ENCODE results near the gene SLC35F4.
"Not testable (repeated sequence)": the region's sequence is repeated elsewhere in the genome, so short reads cannot be mapped to it uniquely, and the experiment has no call there.

SLC35F4 gene

DNA sequence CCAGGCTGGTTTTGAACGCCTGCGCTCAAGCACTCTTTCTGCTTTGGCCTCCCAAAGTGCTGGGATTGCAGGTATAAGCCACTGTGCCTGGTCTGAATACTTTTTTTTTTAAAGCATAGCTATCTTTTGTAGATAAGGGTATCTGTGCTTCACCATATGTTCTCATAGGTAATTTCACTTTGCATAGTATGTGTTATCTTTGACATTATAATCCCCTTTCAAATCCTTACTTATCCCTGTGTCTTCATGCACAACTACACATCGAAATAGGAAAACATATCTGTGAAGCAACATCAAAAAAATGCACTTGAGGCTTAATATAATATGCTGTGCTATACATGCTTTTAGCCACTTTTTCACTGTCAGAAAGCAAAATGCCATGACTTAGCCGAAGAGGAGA lies 94.1 kb downstream of the SLC35F4 start:
- DNase-seq, result no peak

DNA sequence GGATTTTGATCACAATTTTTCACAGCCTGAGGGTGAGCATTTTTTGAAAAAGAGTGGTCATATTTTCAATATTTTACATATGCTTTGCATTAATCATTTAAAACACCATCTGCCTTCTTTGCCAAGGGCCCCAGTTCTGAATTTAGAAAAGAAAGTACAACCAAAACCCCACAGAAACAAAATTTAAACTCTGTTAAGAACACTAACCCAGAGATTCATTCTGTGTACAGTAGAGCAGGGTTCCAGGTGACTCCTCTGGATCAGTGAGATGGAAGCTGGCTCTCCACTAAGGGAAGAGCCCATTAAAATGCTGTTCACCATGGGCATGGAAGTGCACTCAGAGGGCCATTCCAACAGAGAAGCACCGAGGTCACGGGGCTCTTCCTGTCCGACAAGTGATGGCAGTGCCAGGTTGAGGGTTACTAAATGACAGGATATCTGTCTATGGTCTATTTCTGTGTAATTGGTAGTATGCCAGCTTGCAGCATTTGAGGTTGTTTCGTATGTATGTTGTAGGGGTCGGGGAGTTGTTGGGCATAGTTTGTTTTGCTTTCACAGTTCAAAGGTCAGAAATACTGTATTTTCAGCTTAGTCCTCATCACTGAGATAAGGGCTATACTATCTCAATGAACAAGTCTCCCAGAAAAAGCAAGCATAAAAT lies 95.9 kb downstream of the SLC35F4 start:
- no peak for DNase-seq

DNA sequence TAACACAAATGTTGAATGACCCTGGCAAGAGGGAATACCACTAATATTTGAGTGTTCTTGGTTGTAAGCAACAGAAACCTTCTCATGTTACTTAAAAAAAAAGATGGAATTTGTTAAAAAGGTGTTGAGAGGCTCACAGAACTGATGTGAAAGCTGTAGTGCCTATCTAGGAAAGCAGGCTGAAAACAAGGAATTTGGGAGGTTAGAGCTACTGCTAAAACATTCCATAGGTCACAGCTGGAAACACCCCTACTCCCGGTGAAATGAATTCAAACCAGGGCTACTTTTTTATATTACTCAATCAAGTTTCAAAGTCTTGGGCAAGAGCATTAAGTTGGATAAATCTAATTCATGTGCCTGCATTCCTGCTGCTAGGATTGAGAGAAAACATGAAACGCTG lies 104.1 kb downstream of the SLC35F4 start:
- no peak for DNase-seq

DNA sequence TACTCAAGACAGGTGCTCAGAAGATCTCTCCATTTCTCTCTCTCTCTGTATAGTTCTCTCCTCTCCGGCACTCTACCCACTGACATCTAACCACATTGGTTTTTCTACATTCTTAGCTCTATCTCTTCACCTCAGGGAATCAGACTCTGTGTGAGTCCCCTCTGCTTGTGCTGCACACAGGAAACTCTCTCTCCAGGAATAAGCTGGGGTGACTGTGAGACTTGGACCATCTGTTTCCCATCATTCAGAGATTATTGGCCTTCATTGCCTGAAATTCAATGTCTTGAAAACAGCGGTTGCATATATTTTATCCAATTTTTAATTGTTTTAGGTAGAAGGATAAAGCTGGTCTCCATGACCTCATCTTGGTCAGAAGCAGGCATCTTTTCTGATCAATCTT lies 105.0 kb downstream of the SLC35F4 start:
- no peak for DNase-seq

DNA sequence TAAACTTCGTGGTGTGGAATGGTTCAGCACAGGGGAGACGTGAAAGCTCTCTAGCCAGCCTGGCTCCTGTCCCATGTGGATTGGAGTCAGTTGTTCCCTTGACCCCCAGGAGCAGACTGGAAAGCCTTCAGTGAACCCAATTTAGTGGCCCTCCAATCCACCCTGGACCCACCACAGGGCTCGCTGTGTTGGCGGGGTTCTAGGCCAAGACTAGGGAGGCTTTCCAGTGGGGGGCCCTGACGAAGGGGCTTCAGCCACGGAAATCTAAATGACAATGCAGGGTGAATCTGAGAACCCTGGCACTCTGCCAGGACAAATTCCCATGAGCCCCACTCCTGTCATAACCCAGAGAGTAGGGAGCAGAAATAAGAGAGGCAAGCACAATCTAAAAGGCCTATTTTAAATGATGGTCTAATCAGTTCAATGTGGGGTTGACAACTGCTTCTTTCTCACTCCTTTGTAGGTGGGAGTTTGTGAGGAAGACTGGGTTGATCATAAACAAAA lies 110.8 kb downstream of the SLC35F4 start:
- DNase-seq, result no peak

DNA sequence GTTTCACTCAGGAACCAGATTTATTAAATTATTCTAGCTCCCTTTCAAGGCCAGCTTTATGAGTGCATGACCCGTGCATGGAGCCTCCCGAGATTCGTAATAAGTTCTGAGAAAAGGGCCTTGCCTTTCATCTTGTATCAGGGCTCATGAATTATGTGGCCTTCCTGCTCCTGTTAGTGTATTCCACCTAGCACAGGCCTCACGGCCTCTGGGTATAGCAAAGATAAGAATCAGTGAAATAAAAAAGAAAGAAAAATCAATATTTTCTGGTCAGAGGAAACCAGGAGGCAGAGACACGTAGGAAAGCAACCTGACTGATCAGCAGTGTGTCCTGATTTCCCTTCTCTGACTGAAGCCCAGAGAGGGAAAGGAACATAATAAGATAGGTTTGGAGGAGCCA lies 111.4 kb downstream of the SLC35F4 start:
- no peak for DNase-seq

DNA sequence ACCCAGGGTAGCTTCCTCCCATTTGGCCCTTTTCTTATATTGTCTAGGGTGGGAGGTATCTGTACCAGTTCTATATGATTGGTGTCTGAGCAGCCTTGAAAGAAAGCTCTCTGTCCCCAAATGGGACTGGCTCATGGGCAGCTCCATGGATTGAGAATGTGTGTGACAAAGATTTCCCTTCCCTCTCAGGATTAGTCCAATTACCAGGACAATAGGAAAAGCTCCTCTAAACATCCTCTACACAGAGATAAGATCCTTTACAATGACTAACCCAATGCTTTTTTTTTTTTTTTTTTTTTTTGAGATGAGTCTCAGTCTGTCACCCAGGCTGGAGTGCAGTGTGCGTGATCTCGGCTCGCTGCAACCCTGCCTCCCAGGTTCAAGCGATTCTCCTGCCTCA lies 112.1 kb downstream of the SLC35F4 start:
- DNase-seq, result no peak

DNA sequence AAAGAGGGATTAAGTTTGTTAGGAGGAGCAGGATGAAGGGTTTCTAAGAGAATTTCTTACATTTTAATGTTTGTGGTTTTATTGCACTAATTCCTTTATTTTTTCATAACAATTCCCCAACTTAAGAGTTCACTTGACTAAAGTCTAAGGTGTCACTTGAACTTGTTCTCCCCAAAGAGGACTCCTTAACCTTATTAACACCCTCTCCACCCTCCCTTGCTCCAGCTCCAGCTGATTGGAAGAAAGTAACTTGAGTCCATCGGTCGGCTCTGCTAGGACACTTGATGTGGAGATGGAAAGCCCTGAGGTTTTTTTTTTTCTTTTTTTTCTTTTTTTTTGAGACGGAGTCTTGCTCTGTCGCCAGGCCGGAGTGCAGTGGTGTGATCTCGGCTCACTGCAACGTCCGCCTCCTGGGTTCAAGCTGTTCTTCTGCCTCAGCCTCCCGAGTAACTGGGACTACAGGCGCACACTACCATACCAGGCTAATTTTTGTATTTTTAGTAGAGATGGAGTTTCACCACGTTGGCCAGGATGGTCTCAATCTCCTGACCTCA lies 113.7 kb downstream of the SLC35F4 start:
- DNase-seq, result not testable (repeated sequence)

DNA sequence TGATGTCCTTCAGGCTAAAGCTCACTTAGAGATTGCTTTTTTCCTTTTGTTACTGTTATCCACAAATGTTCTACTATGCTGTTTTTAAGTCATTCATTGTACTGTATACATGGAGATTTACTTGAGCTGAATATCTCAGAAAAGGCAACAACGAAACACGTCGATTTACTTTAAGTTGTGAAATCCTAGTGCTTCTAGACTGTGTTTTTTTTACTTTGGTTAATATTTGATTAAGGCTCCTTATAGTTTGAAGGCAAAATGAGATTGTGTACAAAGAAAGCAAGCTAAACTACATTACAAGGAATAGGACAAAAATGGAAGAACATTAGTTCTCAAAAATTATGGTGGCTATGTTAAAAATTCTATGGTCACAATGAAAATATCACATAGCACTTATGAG lies 114.5 kb downstream of the SLC35F4 start:
- DNase-seq, result no peak

DNA sequence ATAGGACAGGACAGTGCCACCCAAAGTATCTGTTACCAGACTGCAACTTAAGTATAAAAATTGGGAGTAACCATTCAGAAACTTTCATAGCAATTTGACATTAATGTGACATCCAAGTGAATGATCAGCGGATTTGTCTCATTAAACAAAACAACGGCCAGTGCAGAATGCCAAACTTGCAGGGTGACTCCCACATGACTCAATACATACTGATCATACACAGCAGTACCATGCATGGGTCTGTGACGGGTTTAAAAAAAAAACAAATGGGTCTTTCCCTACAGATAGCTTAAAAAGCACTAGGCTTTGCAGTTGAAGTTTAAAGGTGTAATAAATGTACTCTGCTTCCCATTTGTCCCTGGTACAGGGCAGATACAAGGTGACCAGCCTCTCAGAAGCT lies 116.6 kb downstream of the SLC35F4 start:
- no peak for DNase-seq

DNA sequence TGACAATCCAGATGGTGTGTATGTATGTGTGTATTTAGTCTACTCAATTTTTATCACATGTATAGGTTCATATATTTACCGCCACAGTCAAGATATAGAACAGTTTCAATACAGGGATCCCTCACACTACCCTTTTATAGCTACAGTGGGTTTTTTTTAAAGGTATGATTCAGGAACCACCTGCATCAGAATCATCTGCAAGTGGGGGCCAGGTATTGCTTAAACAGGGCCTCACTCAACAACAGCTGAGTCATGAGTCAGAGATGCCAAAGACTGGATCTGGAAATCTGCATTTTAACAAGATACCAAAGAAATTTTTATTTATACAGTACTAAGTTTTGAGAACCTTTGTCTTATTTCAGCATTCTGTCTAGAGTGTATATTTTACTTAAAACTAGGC lies 117.6 kb downstream of the SLC35F4 start:
- no peak for DNase-seq

DNA sequence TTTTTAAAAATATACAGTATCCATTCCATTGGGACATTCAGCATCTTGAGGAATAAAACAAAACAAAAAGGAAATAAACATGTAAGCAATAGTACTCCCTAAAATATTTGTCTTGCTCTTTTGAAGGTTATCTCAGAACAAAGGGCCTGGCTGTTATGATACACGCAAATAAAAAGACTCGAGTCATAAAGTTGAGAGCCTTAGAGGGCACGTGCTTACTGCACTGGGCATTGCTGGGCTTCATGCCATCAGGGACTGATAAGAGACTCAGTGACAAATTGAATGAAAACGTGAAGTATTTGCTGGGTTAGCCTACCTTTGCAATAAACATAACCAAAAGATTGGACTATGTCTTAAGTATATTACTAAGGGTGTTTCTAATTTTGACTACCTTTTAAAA lies 118.9 kb downstream of the SLC35F4 start:
- no peak for DNase-seq

DNA sequence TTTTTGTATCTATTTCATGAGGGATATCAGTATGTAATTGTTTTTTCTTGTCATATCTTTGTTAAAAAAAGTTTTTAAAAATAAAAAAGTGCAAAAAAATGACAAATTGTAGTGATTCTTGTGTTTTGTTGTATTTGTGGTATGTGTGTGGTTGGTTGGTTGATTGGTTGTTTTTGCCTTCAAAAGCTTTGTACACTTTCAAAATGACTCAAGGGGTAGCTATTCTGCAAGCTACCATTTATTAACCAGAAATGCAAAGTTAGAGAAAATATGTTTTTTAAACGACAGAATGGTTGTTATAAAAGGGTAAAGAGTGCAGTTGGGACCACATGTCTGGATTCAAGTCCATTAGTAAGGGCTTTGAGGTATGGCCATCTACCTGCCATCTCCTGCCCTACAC lies 119.3 kb downstream of the SLC35F4 start:
- no peak for DNase-seq

DNA sequence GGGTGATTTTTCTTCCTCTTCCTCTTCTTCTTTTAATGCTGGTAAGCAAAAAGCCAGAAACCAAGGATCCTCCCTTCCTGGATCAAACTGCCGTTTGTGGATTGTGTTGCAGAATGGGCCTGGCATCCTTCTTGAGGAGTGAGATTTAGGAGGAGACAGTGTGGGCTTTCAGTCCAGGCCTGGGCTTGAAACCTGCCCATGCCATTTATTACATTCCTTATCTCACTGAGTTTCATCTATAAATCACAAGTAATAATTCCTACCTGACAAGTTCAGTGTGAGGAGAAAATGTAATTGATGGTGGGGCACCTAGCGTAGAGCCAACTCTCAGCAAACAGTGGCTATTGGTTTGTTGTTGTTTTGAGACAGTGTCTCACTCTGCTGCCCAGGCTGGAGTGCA lies 126.4 kb downstream of the SLC35F4 start:
- no peak for DNase-seq

DNA sequence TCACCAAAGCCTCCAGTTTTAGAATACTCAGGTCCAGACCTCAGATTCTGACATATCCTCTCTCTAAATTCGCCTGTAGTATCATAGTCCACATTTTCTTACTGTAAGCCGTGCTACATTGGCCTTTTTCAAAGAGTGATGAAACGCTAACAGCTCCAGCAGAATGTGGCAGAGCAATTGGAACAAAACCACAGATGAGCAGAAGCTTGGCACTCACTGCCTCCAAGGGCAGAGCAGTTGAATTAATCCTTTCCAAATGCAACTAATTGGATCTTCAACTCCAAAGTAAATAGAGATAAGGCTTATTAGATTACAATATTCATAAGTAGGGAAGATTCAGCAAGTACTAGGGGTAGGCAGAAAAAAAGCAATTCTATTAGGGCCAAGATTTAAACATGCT lies 128.3 kb downstream of the SLC35F4 start:
- no peak for DNase-seq

DNA sequence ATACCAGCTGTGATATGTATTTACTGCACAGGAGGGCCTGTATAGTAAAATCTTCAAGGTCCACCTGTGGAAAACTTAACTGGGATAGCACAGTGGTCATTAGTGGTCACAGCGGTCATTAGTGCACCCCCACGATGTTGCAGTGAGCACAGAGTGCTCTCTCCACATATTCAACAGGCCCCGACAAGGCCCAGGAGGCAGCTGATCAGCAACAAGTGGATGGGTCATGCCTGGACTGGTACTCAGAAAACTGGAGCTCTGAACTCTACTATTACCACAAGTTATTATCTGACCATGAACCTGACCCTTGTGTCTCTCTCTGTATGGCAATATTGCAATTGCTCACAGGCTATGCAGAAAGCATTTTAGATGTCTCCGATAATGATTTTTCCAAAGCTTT lies 129.5 kb downstream of the SLC35F4 start:
- no peak for DNase-seq

DNA sequence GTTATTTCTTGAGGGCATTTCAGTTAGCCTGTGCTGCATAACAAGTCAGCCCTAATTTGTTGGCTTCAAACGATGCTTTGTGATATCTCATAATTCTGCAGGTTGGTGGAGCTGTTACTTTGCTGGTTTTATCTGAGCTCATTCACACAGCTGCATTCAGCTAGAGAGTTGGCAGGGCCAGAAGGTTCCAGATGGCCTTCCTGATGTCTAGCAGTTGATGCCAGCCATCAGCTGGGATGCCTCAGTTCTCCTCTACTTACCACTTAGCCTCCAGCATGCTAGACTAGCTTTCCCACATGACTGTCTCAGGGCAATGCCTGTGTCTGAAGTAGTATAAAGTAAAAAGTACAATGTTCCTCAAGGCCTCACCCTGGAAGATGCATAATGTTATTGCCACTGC lies 130.6 kb downstream of the SLC35F4 start:
- no peak for DNase-seq

DNA sequence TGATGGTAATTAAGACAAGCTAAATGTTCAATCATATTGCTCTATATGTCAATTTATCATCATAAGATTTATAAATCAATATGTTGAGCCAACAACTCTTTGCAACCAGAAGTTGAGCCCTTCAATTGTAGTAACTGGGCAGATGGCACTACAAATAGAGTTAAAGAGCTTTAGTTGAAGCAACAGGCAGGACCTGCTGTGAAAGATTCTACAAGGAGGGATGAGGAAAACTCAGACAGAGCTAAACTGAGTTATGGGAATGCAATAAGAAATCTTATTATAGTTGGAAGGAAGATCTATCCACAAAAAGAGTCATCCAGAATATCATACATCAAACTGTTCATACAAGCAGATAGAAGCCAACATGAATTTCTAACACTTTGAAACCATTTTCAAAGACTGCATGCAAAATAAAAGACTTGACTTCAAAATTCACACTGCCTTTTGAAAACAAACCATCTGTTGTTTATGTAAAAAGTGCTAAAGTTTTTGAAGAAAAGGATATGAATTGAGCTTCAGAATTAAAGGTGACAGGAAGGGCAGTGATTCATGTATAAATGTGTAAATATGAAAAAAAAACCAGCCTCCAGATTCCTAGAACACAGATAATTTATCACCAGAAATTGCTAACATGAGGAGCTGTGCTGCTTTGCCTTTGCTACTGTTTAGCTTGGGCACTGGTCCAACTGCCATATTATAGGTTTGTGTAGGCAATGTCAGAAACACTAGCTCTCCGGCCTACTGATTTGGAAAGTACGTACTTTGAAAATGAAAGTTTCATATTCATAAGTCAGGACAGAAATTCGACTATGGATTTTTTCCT lies 133.2 kb downstream of the SLC35F4 start:
- DNase-seq, result no peak

DNA sequence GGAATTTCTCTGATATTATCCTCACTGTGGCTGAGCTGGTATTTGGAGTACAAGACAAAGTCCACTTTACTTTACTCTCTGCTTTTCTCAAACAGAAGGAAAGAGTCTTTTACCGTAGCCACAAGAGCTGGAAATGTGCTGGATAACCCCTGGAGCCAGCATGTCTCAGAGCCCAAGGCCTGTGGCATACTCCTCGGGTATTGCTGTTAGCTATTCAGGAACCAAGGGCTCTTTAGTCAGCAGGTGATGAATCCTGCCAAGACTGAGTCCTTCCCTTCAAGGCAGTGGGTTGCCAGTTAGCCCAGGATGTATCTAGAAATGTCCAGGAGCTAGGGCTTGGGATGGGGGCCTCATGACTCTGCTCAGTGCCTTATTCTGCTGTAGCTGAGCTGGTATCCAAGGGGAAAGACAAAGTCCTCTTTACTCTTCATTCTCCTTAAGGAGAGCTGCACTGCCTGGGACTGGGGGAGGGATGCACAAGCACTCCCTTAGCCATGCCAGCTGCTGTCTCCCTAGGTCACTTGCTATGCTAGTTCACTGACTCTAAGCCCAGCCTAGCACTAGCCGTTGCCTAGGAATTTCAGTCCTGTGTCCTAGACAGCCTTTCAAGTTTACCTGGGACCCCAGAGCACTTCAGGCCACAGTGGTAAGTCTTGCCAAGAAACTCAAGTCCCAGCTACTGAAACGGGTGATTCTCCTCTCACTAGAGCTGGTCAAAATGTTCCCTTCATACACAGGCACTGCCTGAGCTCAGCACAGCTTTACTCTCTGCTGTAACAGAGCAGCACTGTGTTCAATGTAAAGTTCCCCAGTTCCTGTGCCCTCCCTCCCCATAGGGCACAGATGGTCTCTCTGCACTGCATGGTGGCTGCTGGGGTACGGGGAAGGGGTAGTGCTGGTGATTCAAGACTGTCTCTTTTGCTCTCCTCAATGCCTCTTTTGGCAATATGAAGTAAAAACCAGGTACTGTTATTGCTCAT lies 136.4 kb downstream of the SLC35F4 start:
- DNase-seq, result no peak

DNA sequence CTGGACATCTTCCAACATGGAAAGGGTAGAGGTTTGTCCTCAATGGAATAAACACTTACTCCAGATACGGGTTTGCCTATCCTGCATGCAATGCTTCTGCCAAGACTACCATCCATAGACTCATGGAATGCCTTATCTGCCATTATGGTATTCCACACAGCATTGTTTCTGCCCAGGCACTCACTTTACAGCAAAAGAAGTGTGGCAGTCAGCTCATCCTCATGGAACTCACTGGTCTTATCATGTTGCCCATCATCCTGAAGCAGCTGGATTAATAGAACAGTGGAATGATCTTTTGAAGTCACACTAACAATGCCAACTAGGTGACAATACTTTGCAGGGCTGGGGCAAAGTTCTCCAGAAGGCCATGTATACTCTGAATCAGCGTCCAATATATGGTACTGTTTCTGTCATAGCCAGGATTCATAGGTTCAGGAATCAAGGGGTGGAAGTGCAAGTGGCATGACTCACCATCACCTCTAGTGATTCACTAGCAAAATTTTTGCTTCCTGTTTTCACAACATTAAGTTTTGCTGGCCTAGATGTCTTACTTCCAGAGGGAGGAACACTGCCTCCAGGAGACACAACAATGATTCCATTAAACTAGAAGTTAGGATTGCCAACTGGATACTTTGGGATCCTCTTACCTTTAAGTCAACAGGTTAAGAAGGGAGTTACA lies 140.4 kb downstream of the SLC35F4 start:
- DNase-seq, result no peak

DNA sequence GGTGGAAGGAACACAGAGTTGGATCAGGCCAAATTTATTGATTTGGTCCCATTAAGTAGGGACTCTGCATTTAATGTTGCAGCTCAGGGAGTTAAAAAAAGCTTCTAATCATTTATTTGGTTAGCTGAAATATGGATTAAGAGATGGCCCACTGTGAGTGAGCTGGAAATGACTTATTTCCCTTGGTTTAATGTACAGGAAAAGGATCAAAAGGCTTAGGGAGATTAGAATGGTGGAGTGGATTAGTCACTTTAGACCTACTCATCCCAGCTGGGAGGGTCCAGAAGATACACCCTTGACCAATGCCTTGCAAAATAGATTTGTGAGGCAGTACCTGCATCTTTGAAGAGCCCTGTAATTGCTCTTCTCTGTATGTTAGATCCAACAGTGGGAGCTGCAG lies 143.8 kb downstream of the SLC35F4 start:
- DNase-seq, result not testable (repeated sequence)

DNA sequence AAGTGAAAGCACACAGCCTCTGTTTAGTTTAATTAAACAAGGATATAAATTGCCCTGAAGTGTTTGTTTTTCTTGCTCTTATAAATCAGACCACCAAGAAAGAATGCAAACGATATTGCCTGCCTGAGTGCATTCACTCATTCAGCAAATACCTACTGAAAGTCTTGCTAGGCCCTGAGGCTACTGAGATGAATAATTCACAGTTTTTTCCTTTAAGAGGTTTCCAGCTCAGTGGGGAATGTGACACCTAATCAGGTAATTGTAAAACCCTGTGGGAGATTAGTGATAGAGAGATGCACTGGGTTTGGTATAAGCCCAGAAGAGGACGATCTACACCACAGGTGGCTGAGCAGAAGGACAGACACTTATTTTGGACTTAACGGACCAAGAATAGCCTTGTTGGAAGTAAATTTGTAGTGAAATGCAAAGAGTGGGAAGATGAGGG lies 151.4 kb downstream of the SLC35F4 start:
- no peak for DNase-seq

All from bone marrow (tissue), 2 donors.